OCI-LY3 (cell line): ENCODE data around the gene BHLHA15.

ENCODE experiments used
- EZH2phosphoT487 ChIP-seq: fragments of 200-600 bp; shearing (Covaris generic); IDR thresholded peaks from 2 replicates; pipeline ENCODE4 v1.6.1; 2018; ENCODE audit warnings: antibody characterized with exemption, mixed run types, low read depth
- TF ChIP-seq, protein P1 (sequence below): fragments of 200-600, 300-600 bp; sonication (generic); IDR thresholded peaks from 2 replicates; pipeline ENCODE4 v1.5.1; 2014; ENCODE audit warnings: antibody characterized with exemption, low read length, low read depth

DNA sequence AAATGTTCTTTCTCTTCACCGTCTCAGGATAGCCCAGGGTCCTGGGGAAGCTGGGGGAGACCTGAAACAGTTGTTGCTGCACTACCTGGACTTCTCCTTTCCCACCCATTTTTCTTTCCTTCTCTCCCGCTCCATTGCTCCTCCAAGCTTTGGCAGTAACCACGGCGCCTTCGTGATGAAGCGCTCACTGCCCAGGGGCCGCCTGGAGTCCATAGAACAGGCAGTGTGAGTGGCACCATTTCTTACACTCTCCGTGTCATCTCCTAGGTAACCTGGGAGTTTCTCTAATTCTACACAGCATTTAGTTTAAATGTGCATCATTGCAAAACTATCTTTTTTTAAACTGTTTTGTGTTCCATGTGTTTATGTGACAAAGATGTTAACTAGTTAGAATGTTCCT is 40.3 kb upstream of the BHLHA15 start:
- TF ChIP-seq, protein P1, sequence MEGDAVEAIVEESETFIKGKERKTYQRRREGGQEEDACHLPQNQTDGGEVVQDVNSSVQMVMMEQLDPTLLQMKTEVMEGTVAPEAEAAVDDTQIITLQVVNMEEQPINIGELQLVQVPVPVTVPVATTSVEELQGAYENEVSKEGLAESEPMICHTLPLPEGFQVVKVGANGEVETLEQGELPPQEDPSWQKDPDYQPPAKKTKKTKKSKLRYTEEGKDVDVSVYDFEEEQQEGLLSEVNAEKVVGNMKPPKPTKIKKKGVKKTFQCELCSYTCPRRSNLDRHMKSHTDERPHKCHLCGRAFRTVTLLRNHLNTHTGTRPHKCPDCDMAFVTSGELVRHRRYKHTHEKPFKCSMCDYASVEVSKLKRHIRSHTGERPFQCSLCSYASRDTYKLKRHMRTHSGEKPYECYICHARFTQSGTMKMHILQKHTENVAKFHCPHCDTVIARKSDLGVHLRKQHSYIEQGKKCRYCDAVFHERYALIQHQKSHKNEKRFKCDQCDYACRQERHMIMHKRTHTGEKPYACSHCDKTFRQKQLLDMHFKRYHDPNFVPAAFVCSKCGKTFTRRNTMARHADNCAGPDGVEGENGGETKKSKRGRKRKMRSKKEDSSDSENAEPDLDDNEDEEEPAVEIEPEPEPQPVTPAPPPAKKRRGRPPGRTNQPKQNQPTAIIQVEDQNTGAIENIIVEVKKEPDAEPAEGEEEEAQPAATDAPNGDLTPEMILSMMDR = no peak
- TF ChIP-seq EZH2phosphoT487 = no peak
